NAMALWA (cell line): ENCODE results near the gene ULK1.
"Not testable (repeated sequence)": the region's sequence is repeated elsewhere in the genome, so short reads cannot be mapped to it uniquely, and the experiment has no call there.

ENCODE experiments used
- DNase-seq: peaks from one replicate; pipeline ENCODE4 v3.0.0-alpha.2; 2015; ENCODE audit warnings: low spot score

The ULK1 gene

DNA sequence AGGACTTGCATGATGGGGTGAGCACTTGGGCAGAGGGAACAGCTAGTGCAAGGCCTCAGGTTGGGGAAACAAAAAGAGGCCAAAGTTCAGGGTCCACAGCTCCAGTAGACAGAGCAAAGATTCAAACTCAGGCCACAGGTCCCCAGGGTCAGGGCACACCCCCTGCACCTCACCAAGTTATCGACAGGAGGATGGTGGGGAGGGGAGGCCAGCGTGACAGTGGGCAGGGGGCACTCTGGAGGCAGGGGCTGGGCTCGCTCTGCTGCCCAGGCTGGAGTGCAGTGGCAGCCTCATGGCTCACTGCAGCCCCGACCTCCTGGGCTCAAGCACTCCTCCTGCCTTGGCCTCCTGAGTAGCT lies 32.4 kb upstream of the ULK1 start:
- DNase-seq: no peak

DNA sequence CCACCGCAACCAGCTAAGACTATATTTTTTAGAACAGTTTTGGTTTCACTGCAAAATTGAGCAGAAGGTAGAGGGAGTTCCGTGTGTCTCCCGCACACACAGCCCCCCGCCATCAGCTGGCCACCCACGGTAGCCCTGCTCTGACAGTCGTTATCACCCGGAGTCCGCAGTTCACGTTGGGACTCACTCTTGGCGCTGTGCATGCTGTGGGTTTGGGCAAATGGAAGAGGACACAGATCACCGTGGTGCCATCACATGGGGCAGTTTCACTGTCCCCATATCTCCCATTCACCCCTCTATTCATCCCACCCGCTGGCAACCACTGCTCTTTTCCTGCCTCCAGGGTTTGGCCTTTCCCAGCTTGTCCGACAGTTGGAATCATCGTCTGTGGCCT lies 31.8 kb upstream of the ULK1 start:
- no peak for DNase-seq

DNA sequence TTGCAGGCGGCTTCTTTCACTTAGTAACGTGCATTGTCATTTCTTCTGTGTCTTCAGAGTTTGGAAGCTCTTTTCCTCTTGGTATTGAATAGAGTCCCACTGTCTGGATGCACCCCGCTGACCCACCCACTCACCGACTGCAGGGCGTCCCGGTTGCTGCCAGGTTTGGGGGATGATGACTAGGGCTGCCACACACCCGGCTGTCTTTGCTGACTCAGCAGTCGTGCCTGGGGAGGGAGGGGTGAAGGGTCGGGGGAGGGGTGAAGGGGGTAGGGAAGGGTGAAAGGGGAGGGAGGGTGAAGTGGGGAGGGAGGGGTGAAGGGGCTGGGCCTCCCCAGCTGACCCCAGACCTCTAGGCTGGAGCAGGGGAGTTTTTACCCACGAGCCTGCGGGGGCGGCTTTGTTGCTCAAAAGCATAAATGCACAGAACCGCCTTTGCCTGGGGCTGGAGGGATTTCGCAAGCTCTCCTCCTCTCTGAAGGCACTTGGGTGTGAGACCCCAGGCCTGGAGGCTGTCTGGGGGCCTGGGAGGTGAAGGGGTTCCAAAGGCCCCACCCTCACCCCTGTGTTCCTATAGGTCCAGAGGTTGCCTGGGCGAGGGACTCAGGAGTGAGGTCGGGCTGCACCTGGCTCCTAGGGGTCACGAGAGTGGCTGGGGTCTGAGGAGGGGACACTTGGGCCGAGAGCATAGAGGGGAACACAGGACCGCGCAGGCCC lies 31.3 kb upstream of the ULK1 start:
- DNase-seq: no peak

DNA sequence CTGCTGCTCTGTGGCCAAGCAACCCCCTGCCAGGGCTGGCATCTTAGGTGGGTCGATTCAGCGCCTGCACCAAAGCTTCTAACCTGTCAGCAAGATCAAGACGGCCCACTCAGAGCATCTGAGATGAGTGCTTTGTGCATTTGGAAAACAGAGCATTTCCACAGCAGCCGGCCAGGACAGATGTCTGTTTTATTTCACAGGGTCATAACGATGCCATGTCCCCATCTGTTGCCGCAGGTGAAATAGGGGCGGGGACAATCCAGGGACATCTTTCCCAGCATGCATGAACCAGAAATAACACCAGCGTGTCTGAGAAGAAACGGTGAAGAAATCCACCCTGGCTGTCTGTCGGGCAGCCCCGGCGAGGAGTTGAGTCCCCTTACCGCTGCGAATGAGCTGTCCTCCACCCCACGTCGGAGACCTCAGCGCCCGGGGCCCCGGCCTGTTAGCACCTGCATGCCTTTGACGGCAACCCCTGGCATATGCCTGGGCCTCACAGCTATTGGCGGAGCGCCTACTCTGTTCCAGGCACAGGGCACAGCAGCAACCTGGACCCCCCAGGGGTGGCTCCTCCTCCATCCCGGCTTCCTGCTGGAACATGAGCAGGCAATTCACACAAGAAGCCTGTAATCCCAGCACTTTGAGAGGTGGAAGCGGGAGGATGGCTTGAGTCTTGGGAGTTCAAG lies 30.6 kb upstream of the ULK1 start:
- DNase-seq: no peak

DNA sequence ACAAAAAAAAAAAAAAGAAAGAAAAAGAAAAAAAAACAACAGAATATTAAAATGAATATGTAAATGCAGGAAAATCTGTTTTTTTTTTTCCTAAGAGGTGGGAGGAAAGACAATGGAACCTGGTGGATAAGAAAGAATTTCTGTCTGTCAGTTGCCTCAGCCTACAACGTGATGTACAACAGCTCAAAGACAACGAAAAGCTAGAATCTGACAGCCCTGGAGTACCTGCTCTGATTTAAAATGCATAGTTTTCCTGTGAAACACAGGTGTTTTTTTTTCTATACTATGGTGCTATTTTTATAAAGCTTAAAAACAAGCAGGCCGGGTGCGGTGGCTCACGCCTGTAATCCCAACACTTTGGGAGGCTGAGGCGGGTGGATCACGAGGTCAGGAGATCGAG lies 30.0 kb upstream of the ULK1 start:
- no peak for DNase-seq

DNA sequence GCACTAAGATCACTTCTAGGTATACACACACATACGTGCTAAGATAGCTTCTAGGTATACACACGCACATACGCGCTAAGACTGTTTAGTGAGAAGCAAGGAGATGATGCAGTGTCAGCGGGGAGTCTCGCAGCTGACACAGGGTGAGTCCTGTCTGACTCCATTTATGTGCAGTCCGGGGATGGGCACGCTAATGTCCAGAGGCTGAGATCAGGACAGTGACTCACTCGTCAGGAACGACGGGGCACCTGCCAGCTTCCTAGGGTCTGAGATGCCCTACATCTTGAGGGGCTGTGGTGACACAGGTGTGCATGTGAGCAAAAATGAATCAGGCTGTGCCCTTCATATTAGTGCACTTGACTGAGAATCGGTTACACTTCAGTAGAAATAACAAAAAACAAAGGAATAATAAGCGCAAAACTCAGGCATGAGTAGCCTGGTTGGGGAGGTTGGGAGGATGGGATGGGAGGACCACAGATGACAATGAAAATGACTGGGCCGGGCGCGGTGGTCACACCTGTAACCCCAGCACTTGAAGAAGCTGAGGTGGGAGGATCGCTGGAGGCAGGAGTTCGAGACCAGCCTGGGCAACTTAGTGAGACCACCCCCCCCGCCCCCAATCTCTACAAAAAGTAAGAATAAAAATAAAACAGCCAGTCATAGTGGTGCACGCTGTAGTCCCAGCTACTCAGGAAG lies 29.1 kb upstream of the ULK1 start:
- no peak for DNase-seq

DNA sequence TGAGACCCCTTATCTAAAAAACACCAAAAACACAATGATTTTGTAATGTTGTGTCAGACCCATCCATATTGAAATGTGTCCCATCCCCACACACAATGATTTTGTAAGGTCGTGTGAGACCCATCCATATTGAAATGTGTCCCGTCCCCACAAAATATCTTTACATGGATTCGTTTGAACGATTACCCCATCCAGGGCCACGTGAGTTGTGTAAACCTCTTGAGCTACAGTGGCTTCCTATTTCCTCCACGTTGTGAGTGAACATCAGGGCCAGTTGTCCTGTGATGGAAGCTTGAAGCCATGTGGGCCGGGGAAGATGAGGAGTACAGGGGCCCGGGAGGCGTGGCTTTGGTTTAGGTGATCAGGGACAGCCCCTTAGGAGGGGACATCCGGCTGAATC lies 27.0 kb upstream of the ULK1 start:
- no peak for DNase-seq

DNA sequence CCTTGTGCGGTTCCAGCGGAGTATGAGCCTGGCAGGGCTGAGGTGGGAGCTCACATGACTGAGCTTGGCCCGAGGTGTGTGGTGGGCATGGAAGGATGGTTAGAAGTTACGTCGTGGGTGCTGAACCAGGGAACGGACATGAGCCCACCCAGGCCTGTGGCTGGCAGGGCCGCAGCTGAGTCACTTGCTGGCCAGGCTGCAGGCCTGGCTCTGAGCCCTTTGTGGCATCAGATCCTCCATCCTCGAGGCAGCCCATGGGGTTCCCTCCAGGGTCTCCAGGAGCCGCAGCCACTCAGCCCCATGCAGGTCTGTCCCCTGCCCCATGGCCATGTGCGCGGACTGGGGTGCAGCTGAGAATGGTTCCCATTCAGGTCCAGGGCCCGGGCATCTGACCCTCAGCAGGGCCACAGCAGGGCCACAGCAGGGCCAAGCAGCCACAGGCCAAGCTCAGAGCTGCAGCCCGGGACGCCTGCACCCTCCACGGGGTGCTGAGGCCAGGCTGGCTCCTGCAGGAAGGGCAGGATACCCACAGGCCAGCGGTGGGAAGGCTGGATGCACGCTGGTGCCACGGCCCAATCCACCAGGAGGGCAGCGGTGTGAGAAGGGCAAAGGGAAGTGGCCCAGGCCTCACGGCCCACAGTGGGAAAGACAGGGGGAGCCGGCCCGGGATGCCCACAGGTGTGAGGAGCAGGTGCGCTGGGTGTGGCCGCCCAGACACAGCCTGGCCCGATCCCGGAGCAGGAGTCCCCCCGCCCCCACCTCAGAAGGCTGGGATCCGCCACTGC lies 26.3 kb upstream of the ULK1 start:
- DNase-seq: no peak

DNA sequence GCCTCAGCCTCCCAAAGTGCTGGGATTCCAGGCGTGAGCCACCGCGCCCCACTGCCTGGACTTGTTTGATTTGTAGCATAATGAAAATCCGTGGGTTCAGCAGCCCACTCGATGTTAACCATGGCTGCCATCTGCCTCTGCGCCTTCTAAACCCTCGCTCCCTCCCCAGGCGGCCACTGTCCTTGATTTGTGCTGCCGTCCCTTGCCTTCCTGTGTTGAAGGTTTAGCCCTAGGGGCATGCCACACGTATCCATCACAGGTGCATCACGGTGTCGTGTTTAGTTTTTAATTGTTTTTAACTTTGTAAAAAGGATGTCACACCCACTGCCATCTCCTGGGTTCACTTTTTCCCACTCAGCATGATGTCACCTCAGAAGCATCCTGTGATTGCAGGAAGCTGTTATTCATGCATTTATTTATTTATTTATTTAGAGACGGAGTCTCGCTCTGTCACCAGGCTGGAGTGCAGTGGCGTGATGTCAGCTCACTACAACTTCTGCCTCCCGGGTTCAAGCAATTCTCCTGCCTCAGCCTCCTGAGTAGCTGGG lies 24.5 kb upstream of the ULK1 start:
- DNase-seq: no peak

DNA sequence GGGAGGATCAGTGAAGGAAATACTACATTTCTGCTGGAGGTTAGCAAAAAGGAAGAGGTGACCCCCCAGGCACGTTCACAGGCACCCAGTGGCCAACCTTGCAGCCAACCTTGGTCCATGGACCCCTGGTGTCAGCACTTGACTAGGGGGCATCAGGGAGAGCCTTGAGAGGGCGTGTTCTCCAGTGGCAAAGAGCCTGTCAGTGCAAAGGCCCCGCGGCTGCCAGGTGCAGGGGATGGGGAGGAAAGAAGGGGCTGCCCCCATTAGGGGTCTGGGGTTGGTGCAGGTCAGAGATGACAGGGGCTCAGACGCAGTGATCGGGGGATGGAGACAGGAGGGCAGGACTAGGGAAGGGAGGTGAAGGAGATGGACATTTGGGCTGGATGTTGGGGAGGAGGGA lies 22.7 kb upstream of the ULK1 start:
- no peak for DNase-seq

DNA sequence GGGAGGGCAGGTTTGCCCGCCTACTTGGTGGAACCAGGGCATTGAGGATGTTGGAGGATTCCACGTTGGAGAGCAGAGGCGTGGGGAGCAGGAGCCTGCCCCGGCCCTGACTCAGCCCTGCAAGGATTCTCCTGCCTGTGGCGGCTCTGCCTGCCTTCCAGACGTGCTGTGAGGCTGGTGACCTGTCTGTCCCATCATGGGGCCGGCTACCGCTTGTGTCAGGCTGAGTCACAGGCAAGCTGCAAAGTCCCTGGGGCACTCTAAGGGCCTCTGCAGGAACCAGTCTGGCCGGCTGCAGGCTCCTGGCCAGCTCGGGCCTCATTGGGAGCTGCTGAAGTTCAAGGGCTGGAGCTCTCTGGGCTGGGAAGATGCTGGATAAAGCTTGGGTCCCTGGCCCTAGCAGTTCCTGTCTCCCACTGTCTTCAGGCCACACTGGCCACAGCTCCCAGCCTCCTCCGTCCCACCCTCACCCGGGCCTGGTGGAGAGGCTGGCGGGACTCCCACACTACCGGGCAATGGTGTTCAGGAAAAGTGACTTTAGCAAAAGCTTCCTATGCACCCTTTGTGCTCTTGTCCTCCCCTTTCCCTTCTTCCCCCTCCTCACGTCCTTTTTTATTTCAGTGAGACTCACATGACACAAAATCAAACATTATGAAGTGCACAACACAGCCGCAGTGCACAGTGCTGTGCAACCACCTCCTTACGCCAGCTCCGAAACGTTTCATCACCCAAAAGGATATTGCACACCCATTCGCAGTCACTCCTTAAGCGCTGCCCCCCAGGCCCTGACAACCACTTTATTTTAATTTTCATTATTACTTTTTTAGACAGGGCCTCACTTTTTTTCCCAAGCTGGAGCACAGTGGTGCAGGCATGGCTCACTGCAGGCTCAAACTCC lies 22.0 kb upstream of the ULK1 start:
- DNase-seq: no peak

DNA sequence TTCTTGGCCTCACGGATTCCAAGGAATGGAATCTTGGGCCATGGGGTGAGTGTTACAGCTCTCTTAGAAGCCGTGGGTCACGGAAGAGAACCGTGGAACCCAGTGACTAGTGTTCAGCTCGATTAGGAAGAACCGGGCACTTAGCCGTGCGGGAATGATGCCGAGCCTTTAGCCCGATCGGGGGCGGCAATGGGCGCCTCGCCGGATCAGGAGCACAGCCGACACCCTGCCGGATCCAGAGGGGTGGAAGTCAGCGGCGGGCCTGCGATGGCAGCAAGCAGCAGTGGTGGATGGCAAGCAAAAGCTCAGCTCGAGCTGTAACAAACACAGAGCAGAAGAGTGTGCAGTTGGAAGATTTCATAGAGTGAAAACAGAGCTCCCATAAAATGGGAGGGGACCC lies 21.1 kb upstream of the ULK1 start:
- no peak for DNase-seq

DNA sequence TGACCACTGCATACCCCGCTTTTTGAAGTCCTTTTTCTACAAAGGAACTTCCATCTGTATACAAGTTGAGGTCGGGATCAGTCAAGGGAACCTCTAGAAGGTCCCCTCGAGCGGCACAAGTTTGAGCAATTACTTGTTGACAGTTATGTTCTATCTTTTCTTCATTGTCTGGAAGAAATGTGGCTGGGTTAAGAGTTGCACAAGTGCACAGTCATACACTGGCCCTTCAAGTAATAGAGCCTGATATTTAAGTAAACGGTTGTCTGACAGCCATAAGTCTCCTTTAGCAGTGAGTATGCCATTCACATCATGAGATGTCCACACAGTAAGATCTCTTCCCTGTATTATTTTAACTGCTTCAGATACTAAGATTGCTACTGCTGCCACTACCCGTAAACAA lies 19.4 kb upstream of the ULK1 start:
- not testable (repeated sequence) for DNase-seq

DNA sequence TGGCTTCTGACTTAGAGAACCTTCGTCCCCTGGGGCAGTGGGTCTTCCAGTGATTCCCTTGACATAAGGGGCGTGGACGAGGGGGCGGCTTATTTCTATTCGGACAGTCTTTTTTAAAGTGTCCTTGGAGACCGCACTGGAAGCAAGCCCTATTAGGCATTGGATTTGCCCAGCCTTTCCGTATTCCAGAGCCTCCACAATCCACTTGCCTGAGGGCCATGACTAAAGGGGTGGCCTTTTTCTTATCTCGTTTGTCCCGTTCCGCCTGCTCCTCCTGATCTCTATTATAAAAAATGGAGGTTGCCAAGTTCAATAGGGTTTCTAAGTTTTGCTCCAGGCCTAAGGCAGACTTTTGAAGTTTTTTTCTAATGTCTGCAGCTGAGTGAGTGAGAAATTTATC lies 17.2 kb upstream of the ULK1 start:
- DNase-seq: not testable (repeated sequence)

DNA sequence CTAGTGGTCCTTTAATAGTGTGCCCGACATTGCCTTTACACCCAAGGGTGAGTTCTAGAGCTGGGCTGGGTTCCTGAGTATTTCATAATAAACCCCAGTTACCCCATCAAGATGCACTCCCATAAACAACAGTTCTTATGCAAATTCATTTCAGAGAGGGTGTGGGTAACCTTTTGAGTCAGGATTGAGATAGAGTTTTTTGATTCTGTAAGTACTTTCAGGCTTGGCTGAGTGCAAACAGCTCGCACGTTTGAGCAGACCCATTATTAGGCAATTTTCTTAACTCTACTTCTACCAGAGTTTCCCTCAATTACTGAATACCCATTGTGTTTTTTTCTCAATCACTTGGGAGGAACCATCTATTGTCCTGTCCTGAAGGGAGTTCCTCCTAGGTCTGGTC lies 16.0 kb upstream of the ULK1 start:
- not testable (repeated sequence) for DNase-seq

DNA sequence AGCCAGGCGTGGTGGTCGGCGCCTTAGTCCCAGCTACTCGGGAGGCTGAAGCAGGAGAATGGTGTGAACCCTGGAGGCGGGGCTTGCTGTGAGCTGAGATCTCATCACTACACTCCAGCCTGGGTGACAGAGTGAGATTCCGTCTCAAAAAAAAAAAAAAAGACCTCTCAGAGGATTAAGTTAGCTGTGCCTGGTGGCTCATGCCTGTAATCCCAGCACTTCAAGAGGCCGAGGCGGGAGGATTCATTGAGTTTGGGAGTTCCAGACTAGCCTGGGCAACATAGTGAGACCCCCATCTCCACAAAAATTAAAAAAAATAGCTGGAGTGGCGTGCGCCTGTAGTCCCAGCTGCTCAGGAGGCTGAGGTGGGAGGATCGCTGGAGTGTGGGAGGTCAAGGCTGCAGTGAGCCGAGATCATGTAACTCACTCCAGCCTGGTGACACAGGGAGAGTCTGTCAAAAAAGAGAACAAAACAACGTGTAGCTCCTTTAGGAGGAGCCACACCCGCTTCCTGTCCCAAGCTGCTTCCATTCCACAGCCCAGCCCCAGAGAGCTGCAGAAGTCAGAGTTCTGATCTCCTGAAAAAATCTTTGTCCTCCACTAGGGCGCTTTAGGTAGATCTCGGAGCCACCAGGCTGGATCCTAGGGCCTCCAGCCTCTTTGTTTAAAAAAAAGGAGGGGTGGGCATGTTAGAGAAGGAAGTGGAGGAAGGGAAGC lies 11.5 kb upstream of the ULK1 start:
- DNase-seq: no peak

DNA sequence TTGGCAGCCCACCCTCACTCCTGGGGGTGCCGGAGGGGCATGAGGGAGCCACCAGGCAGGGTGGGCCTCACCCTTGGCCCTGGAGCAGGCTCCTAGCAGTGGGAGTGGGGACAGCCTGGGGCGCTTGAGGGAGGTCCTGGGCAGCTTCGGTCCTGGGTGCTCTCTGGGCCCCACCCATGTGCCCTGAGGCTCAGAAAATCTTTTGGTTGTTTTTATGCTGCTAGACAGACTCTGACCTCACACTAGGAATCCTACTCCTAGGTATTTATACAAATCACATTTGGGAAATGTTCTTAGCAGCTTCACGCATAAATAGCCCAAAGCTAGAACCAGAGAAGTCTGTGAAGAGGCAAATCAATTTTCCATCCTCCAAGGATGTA lies 10.9 kb upstream of the ULK1 start:
- no peak for DNase-seq

DNA sequence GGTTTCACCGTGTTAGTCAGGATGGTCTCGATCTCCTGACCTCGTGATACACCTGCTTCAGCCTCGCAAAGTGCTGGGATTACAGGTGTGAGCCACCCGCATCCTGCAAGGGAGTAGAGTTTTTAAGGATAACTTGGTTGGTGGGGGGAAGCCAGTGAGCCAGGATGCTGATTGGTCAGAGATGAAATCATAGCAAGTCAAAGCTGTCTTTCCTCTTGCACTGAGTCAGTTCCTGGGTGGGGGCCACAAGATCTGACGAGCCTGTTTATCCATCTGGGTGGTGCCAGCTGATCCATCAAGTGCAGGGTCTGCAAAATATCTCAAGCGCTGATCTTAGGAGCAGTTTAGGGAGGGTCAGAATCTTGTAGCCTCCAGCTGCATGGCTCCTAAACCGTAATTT lies 9.3 kb upstream of the ULK1 start:
- DNase-seq: not testable (repeated sequence)

DNA sequence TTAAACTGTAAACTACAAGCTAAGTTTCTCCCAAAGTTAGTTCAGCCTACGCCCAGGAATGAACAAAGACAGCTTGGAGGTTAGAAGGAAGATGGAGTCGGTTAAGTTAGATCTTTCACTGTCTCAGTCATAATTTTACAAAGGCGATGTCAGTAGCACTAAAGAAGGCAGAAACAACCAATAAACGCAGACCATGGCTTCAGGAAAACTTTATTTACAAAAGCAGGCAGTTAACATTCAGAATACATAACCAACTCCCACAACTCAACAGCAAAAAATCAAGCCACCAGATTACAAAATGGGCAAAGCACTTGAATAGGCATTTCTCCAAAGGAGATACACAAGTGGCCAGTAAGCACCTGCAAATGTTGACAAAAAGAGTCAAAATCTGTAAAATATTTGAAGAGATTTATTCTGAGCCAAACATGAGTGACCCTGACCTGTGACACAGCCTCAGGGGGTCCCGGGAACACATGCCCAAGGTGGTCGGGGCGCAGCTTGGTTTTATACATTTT lies 8.8 kb upstream of the ULK1 start:
- no peak for DNase-seq

DNA sequence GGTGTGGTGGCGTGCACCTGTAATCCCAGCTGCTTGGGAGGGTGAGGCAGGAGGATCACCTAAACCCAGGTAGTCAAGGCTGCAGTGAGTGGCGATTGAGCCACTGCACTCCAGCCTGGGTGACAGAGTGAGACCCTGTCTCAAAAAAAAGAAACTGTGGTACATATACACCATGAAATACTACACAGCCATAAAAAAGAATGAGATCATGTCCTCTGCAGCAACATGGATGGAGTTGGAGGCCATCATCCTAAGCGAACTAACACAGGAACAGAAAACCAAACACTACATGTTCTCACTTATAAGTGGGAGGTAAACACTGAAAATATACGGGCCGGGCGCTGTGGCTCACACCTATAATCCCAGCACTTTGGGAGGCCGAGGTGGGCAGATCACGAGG lies 2.7 kb upstream of the ULK1 start:
- DNase-seq: not testable (repeated sequence)
